H9 (cell line): Measurements from ENCODE around the gene HIKESHI. TPM values are rescaled to one million over a fixed set of nuclear protein-coding genes. Genes with fewer than 3 reads are reported as not detected.
A peak's percentile ranks its signal among the peaks of the same experiment; 100 is the strongest.

Source experiments
- DNase-seq: peaks from one replicate; pipeline ENCODE4 v3.0.0-alpha.2; 2017
- H2AFZ ChIP-seq: one replicate; pipeline ENCODE4 v1.6.1; 2013; ENCODE audit warnings: mild to moderate bottlenecking, low read length, control low read depth, moderate library complexity
- H2AK5ac ChIP-seq: 2 replicates; pipeline ENCODE4 v1.6.1; 2013; ENCODE audit warnings: low read length, control low read depth, mixed read lengths; ENCODE audit not compliant: insufficient read length
- H2BK120ac ChIP-seq: one replicate; pipeline ENCODE4 v1.6.1; 2013; ENCODE audit warnings: low read depth, mild to moderate bottlenecking, low read length, control low read depth, inconsistent platforms; ENCODE audit not compliant: poor library complexity, severe bottlenecking
- H2BK12ac ChIP-seq: 2 replicates; pipeline ENCODE4 v1.6.1; 2013; ENCODE audit warnings: low read length, control low read depth, mixed read lengths, low read depth; ENCODE audit not compliant: insufficient read length
- H2BK15ac ChIP-seq: 2 replicates; pipeline ENCODE4 v1.6.1; 2013; ENCODE audit warnings: low read depth, low read length, control low read depth
- H2BK20ac ChIP-seq: one replicate; pipeline ENCODE4 v1.6.1; 2013; ENCODE audit warnings: low read depth, mild to moderate bottlenecking, low read length, control low read depth, inconsistent platforms; ENCODE audit not compliant: poor library complexity, severe bottlenecking
- H2BK5ac ChIP-seq: 2 replicates; pipeline ENCODE4 v1.6.1; 2013; ENCODE audit warnings: low read length, control low read depth, mixed read lengths; ENCODE audit not compliant: insufficient read length
- H3K14ac ChIP-seq: 2 replicates; pipeline ENCODE4 v1.6.1; 2013; ENCODE audit warnings: low read length, control low read depth; ENCODE audit not compliant: insufficient read depth
- H3K18ac ChIP-seq: 2 replicates; pipeline ENCODE4 v1.6.1; 2013; ENCODE audit warnings: low read depth, mild to moderate bottlenecking, mixed read lengths, low read length, control low read depth; ENCODE audit not compliant: insufficient read length
- H3K23ac ChIP-seq: 2 replicates; pipeline ENCODE4 v1.6.1; 2013; ENCODE audit warnings: low read length, control low read depth, mixed read lengths, low read depth; ENCODE audit not compliant: insufficient read length
- H3K23me2 ChIP-seq: 2 replicates; pipeline ENCODE4 v1.6.1; 2013; ENCODE audit warnings: low read depth, mild to moderate bottlenecking, mixed read lengths, low read length, control low read depth; ENCODE audit not compliant: insufficient read length, poor library complexity, severe bottlenecking
- H3K27ac ChIP-seq: 2 replicates; pipeline ENCODE4 v1.5.1; 2013; ENCODE audit warnings: low read length, control low read depth, mixed read lengths, low read depth; ENCODE audit not compliant: insufficient read length
- H3K27me3 ChIP-seq: 2 replicates; pipeline ENCODE4 v1.6.1; 2013; ENCODE audit warnings: low read length, control low read depth, inconsistent platforms; ENCODE audit not compliant: insufficient read depth
- H3K4ac ChIP-seq: 2 replicates; pipeline ENCODE4 v1.6.1; 2013; ENCODE audit warnings: low read depth, mild to moderate bottlenecking, control low read depth, inconsistent platforms, low read length, moderate library complexity
- H3K4me1 ChIP-seq: 2 replicates; pipeline ENCODE4 v1.6.1; 2013; ENCODE audit warnings: low read length, control low read depth, inconsistent platforms; ENCODE audit not compliant: insufficient read depth
- H3K4me2 ChIP-seq: 2 replicates; pipeline ENCODE4 v1.6.1; 2013; ENCODE audit warnings: low read length, control low read depth, mixed read lengths; ENCODE audit not compliant: insufficient read length, insufficient read depth
- H3K56ac ChIP-seq: 2 replicates; pipeline ENCODE4 v1.6.1; 2013; ENCODE audit warnings: low read depth, mild to moderate bottlenecking, mixed read lengths, low read length, control low read depth; ENCODE audit not compliant: insufficient read length
- H3K79me1 ChIP-seq: 2 replicates; pipeline ENCODE4 v1.6.1; 2013; ENCODE audit warnings: low read depth, mild to moderate bottlenecking, moderate library complexity, low read length, control low read depth, inconsistent platforms; ENCODE audit not compliant: insufficient read depth, poor library complexity, severe bottlenecking
- H3K79me2 ChIP-seq: 2 replicates; pipeline ENCODE4 v1.6.1; 2013; ENCODE audit warnings: low read length, control low read depth, inconsistent platforms; ENCODE audit not compliant: insufficient read depth
- H3K9ac ChIP-seq: 2 replicates; pipeline ENCODE4 v1.6.1; 2013; ENCODE audit warnings: low read length, control low read depth, mixed read lengths; ENCODE audit not compliant: insufficient read length; ENCODE audit errors: extremely low read depth
- H3K9me3 ChIP-seq: one replicate; pipeline ENCODE4 v1.6.1; 2013; ENCODE audit warnings: low read depth, low read length, inconsistent platforms; ENCODE audit not compliant: control insufficient read depth
- H3T11ph ChIP-seq: one replicate; pipeline ENCODE4 v1.6.1; 2013; ENCODE audit warnings: mild to moderate bottlenecking, low read length, control low read depth, inconsistent platforms
- H4K20me1 ChIP-seq: one replicate; pipeline ENCODE4 v1.6.1; 2013; ENCODE audit not compliant: control insufficient read depth, insufficient read length, insufficient read depth
- H4K5ac ChIP-seq: 2 replicates; pipeline ENCODE4 v1.6.1; 2013; ENCODE audit warnings: low read depth, mild to moderate bottlenecking, mixed read lengths, low read length, control low read depth; ENCODE audit not compliant: insufficient read length
- H4K8ac ChIP-seq: replicated peaks from 2 replicates; pipeline ENCODE4 v1.6.1; 2013; ENCODE audit warnings: low read length, control low read depth, mixed read lengths, low read depth; ENCODE audit not compliant: insufficient read length
- H4K91ac ChIP-seq: 2 replicates; pipeline ENCODE4 v1.6.1; 2013; ENCODE audit warnings: low read depth, mild to moderate bottlenecking, moderate library complexity, mixed read lengths, low read length, control low read depth; ENCODE audit not compliant: insufficient read length
- H3K27ac Mint-ChIP-seq, 3 experiments: 2 replicates in 2 of 3; 3 replicates in 1 of 3; pipeline ENCODE4 v1.8.0; 2020 to 2021; ENCODE audit warnings: mixed read lengths in 3 of 3, mild to moderate bottlenecking in 1 of 3, moderate library complexity in 1 of 3
- H3K27me3 Mint-ChIP-seq: 2 replicates; pipeline ENCODE4 v1.8.0; 2021; ENCODE audit warnings: low read depth, mild to moderate bottlenecking, moderate library complexity, mixed read lengths
- H3K36me3 Mint-ChIP-seq, 3 experiments: 2 replicates in 2 of 3; 3 replicates in 1 of 3; pipeline ENCODE4 v1.8.0; 2020 to 2021; ENCODE audit warnings: low read depth in 3 of 3, mixed read lengths in 3 of 3; ENCODE audit not compliant: insufficient read depth in 1 of 3
- H3K4me1 Mint-ChIP-seq, 2 experiments: 2 replicates each; pipeline ENCODE4 v1.8.0; 2020; ENCODE audit warnings: mixed read lengths in 2 of 2
- H3K4me3 Mint-ChIP-seq, 2 experiments: 2 replicates in 1 of 2; 3 replicates in 1 of 2; pipeline ENCODE4 v1.8.0; 2020 to 2021; ENCODE audit warnings: mild to moderate bottlenecking in 2 of 2, mixed read lengths in 2 of 2, moderate library complexity in 1 of 2
- H3K9me3 Mint-ChIP-seq, 2 experiments: 2 replicates in 1 of 2; 3 replicates in 1 of 2; pipeline ENCODE4 v1.8.0; 2020; ENCODE audit warnings: mild to moderate bottlenecking in 2 of 2, mixed read lengths in 2 of 2, moderate library complexity in 1 of 2
- WGBS: extraction: QIAGEN DNeasy Blood & Tissue Kit; methylation state at CpG from one replicate; pipeline ENCODE4 v1.1.7; 2013; ENCODE audit warnings: missing lambda C conversion rate, low lambda C conversion rate, mixed read lengths; ENCODE audit not compliant: insufficient read length; ENCODE audit errors: extremely low coverage; 5-methylcytosine and 5-hydroxymethylcytosine counted together
- total RNA-seq: library from RNA; stranded (reverse); gene quantifications from 2 replicates; pipeline ENCODE4 v1.2.1, GENCODE V29; 2021
- TF ChIP-seq, protein P1 (sequence below): fragments of 200-600 bp; sonication (generic); conservative IDR thresholded peaks from 3 replicates; pipeline ENCODE4 v1.8.0; 2021; ENCODE audit warnings: antibody characterized with exemption, mild to moderate bottlenecking

The HIKESHI gene
- total RNA-seq, 1 experiment from 2014 or later = 54.1 TPM

- no peaks in the 10 kb centered on the region for H4K20me1 ChIP-seq
- Mint-ChIP-seq H3K4me3 (peak overlapping the region; percentile 99 to 100), H3K27me3 (peaks cover 7% of the 10 kb centered on the region), H3K36me3 (peaks cover 5 to 9% (median 9%) of the 10 kb centered on the region in 3 experiments; a peak in 6 of 7 replicates), H3K4me1 (peaks cover 12 to 14% of the 10 kb centered on the region in 2 experiments), H3K27ac (peak overlapping the region in 2 of 3 experiments; percentile 46 to 100; a peak in 2 of 7 replicates), H3K9me3 (peaks cover 1 to 3% of the 10 kb centered on the region in 2 experiments; a peak in 1 of 5 replicates)
- H3K9me3 ChIP-seq = no peaks in the 10 kb centered on the region
- H3K27me3 ChIP-seq = no peaks in the 10 kb centered on the region
- no peaks in the 10 kb centered on the region for H3K23me2 ChIP-seq
- no peak overlapping the region for H3K56ac ChIP-seq
- H2AK5ac ChIP-seq = no peak overlapping the region
- no peak overlapping the region for H3K14ac ChIP-seq
- no peaks in the 10 kb centered on the region for H3K79me1 ChIP-seq
- no peaks in the 10 kb centered on the region for H3K4me1 ChIP-seq
- no peak overlapping the region for H2BK20ac ChIP-seq
- H2BK15ac ChIP-seq = no peak overlapping the region
- no peak overlapping the region for H2BK5ac ChIP-seq
- H3K18ac ChIP-seq = no peak overlapping the region
- no peak overlapping the region for H3K4me2 ChIP-seq
- H3K4ac ChIP-seq = no peak overlapping the region
- H4K91ac ChIP-seq = no peak overlapping the region
- no peak overlapping the region for H3K23ac ChIP-seq
- TF ChIP-seq, protein P1, sequence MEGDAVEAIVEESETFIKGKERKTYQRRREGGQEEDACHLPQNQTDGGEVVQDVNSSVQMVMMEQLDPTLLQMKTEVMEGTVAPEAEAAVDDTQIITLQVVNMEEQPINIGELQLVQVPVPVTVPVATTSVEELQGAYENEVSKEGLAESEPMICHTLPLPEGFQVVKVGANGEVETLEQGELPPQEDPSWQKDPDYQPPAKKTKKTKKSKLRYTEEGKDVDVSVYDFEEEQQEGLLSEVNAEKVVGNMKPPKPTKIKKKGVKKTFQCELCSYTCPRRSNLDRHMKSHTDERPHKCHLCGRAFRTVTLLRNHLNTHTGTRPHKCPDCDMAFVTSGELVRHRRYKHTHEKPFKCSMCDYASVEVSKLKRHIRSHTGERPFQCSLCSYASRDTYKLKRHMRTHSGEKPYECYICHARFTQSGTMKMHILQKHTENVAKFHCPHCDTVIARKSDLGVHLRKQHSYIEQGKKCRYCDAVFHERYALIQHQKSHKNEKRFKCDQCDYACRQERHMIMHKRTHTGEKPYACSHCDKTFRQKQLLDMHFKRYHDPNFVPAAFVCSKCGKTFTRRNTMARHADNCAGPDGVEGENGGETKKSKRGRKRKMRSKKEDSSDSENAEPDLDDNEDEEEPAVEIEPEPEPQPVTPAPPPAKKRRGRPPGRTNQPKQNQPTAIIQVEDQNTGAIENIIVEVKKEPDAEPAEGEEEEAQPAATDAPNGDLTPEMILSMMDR = no peak
- H4K8ac ChIP-seq = no peak overlapping the region
- H2BK12ac ChIP-seq = no peak overlapping the region
- H3K79me2 ChIP-seq = peaks cover 2% of the 10 kb centered on the region; the same call in 1 of the 2 replicates
- H3T11ph ChIP-seq = no peak overlapping the region
- no CpG with 5 or more reads among the region's 6 CpGs for WGBS
- no peak overlapping the region for H2BK120ac ChIP-seq
- no peak for DNase-seq
- H3K9ac ChIP-seq = no peak overlapping the region
- no peak overlapping the region for H4K5ac ChIP-seq
- no peak overlapping the region for H3K27ac ChIP-seq
- H2AFZ ChIP-seq = no peak overlapping the region
Observed at GRCh38 chr11:86301742-86302091, 323 bp upstream of the HIKESHI start.
